Activated T-cell treated with anti-CD3 and anti-CD28 coated beads for 24 hours (primary cell): ENCODE data around the gene CRYZ.

Source experiments
- DNase-seq: peaks from one replicate; pipeline ENCODE4 v3.0.0-alpha.2; 2020; ENCODE audit warnings: low read depth

The CRYZ gene

DNA sequence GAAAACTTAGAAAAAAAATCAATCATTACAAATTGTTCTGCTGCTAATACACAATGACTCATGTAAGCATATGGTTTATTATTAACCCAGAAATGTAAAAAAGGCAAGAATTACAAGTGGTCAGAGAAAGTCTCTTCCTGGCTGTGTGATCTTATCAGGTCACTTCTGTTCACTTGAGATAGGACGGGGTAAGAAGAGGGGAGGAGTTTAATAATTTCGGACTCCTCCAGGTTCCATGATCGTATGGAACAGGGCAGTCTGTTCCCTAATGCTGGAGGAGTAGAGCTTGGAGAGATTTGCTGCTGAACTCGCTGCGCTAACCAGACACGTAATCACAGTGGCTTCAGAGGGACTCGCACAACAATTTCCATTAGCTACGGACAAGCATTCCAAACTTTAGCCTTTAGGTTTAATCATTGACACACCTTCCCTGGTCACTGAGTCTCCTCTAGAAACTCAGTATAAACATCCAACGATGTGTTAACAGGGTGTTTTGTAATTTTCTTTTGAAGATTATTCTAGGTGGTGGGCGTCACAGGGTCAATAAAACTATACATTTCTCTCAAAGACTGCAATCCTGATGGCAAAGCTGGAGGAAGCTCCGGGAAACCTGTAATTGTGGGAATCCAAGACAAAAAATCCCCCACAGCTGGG, 1.3 kb downstream of the CRYZ start:
- DNase-seq: no peak

DNA sequence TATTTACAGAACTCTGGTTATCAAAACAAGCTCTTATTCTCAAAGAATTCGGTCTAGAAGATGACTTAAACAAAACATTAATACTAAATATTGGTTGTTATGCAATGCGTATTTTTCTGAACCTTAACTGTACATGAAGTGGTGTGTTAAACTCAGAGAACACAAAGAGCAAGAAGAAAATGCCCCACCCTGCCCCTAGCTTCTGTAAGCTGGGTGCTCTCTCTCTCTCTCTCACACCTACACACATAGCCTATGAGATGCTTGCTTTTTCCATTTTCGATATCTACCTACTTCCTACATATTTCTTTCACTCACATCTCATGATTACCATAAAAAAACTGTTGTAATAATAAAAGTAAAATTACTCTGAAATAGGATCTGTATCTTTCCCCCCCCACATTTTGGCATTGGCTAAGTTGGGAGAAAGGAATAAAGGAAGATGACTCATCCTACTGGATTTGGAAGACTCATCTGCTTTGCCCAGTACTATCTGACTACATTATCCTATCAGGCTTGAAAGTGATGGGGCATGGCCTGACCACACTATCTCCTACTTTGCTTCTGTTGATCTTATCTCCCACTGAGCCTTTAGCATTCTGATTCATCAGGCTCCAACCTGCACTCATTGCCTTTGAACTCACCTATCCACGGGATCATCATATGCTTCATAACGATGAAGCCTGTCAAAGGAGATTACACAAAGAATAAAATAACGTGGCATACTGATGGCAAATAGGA, 2.9 kb downstream of the CRYZ start:
- no peak for DNase-seq

- no peak for DNase-seq
These were observed 4.1 kb downstream of the CRYZ start for GRCh38 chr1:74728736-74729135.

GRCh38 chr1:74726063-74726462, 6.8 kb downstream of the CRYZ start:
- DNase-seq: no peak

- no peak for DNase-seq
These were observed 15.2 kb downstream of the CRYZ start for GRCh38 chr1:74717626-74718025.

GRCh38 chr1:74716822-74717221, 16.0 kb downstream of the CRYZ start:
- DNase-seq: no peak

DNA sequence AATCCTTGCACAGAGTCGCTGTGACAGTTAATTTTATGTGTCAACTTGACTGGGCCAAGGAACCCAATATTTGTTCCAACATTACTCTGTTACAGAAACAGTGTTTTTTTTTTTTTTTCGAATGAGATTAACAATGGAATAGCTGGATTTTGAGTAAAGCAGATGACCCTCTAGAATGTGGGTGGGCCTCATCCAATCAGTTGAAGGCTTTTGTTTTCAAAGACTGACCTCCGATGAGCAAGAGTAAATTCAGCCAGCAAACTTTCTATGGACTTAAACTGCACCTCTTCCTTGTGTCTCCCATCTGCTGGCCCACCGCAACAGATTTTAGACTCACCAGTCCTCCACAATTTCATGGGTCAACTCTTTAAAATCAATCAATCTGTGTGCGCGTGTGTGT, 17.0 kb downstream of the CRYZ start:
- DNase-seq: no peak

DNA sequence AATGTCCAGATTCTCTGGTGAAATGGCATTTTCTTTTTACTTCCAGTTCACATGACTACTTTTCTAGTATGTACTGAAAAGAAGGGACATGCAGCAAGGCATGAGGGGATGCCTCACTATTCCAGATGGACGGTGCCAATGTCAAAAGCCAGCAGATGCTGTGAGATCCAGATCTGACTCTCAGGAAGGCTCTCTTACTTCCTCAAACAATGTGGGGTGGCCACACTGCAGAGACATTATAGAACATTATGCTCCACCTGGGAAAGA, 17.7 kb downstream of the CRYZ start:
- DNase-seq: no peak

GRCh38 chr1:74714429-74715235, 18.2 kb downstream of the CRYZ start:
- no peak for DNase-seq

DNA sequence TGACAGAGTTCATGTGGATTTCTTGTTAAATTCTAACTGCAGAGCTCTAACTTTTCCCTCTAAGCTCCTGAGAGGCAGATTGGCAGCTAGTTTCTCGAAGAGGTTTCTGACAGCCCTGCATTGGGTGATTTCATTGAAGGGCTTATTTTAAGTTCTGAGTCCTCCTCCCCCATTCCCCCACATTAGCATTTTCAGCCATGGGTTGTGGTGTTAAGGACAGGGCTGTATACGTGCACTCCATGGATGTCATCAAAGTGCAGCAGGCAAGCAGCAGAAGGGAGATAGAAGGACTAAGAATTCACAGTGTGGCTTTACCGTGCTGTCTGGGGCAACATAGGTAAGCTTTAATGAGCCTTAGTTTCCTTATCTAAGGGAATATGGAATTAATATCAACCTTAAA, 19.0 kb downstream of the CRYZ start:
- DNase-seq: no peak

GRCh38 chr1:74712881-74713280, 20.0 kb downstream of the CRYZ start:
- DNase-seq: no peak

DNA sequence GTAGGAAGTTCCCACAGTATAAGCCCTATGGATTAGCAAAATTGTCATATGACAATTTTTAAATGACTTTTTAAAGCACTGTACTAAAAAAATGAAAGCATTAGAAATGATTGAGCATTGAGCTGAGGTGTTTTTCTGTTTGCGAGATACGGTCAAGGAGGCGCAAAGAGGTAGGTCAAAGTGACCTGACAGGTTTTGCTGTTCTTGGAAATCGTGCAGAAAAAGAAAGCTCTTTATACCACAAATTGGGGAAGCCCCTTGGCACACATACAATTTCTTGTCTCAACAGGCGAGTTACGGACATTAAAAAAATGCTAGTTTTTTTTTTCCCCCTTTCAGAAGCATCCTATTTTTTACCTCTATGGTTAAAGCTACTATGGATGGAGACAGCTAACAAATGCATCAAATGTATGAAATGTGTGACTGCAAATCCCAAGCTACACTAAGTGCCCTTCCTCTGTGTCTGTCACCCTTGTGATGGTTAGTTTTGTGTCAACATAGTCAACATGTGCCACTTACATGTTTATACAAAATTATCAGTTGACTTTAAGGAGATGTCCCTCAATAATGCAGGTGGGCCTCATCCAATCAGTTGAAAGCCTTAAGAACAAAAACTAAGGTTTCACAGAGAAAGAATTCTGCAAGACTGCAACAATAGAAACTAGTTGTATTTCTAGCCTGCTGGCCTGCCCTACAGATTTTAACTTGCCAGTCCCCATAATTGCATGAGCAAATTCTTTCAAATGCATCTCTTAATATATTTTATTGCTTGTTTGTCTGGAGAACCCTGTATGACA, 29.3 kb downstream of the CRYZ start:
- no peak for DNase-seq

GRCh38 chr1:74699331-74699730, 33.5 kb downstream of the CRYZ start:
- DNase-seq: no peak

DNA sequence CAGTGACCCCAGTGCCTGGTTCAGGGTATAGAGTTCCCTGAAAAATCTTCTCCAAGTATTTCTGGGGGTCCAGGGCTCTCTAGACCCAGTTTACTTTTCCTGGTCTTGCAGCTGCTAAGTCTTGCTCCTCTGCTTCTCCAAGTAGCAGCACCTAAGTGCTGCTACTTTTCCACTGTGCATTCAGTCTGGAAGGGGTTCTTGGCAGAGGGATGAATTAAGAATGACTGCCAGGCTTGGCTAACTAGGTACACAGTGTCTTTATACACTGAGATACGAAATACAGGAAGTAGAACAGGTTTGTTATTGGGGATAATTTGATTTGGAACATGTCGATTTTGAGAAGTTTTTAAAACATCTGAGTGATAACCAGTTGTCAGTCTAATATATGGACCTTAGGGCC, 35.0 kb downstream of the CRYZ start:
- no peak for DNase-seq

- DNase-seq: no peak
These were observed 39.4 kb downstream of the CRYZ start for GRCh38 chr1:74693473-74693872.

GRCh38 chr1:74690909-74691308, 41.9 kb downstream of the CRYZ start:
- DNase-seq: no peak

DNA sequence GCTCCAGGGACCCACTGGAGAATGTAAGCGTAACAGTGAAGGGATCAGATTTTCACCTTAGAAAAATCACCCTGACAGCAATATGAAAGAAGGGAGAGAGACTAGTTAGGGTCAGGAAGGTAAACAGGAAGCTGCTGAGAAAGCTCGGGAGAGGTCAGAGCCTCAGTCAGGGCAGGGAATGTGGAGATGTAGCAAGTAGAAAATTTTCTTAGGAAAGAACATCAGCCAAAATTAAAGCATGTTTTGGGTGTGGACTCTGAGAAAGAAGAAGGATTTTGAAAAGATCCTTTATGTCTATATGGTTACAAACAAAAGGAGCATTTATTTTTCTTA, 42.5 kb downstream of the CRYZ start:
- no peak for DNase-seq

DNA sequence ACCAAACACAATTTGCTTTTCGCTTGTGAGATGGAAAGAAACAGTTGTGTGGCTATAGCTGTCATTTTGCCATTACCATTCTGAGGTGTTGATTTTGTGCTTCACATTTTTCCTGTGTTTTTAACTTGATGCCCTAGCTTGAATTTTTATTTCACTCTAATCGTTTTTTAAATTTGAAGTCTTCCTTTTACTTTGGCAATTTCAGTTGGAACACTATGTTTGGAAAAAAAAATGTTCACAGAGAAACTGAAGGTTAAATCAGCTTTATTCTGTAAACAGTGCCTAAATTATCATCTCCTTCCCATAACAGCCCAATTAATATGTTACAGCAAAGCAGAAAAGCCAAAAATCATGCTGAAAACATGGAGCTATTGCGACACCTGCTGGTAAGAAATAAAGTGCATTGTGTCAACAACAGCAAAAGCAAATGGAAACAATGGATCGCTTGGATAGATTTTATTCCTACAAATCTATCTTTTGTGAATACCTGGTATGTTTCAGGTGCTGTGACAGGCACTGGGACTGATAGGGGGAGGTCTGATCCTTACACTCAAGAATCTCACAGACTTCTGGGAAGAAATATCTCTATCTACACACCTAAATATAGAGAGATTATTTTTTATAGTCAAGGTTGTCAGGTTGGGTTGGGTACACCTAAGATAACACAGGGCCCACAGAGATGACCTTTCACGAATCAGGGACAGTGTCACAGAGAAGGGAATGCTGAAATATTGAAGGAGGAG, 43.1 kb downstream of the CRYZ start:
- peak; percentile 14 for DNase-seq

- no peak for DNase-seq
These were observed 45.9 kb downstream of the CRYZ start for GRCh38 chr1:74686928-74687327.

- DNase-seq: no peak
These were observed 48.5 kb downstream of the CRYZ start for GRCh38 chr1:74684301-74684700.

DNA sequence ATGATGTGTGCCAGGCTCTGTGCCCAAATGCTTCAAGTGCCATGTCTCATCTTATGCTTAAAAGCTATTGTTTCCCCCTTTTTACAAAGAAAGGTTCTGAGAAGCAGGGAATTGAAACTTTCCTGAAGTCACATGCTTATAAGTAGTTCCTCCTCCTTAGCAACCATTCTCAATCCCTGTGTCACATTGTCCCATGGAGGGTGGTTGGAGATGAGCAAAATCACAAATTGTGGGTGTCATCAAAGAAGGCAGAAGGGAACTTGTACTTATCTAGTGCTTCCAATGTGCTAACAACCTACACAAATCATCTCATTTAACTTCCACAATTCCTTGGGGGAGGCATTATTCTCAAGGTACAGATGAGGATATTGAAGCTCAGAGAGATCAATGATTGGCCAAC, 49.2 kb downstream of the CRYZ start:
- DNase-seq: no peak

DNA sequence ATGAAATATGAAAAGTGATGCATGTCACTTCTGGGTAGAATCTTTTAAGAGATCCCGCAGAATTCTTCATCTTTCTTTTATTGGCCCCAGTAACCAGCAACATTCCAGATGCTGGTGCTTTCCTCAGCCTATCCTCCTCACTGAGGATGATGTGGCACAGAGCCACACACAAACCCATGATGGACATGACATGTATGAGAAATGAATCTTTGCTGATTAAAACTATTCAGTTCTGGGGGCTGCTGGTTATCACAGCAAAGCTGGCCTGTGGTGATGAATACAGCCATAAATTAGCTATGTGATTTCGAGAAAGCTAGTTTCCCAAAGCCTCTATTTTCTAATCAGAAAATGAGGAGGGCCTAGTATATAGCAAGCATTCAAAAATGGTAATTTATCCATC, 51.0 kb downstream of the CRYZ start:
- no peak for DNase-seq
